Progenitor cell of endocrine pancreas (in vitro differentiated cells): ENCODE data around the gene KCNK18. TPM values are rescaled to one million over a fixed set of nuclear protein-coding genes. Genes with fewer than 3 reads are reported as not detected.
A peak's percentile ranks its signal among the peaks of the same experiment; 100 is the strongest.

Experiments
- DNase-seq: peaks from one replicate; pipeline ENCODE4 v3.0.0; 2021; ENCODE audit warnings: low spot score; ENCODE audit not compliant: unreplicated experiment
- H3K27ac Mint-ChIP-seq: 2 replicates; pipeline ENCODE4 v1.8.0; 2021; ENCODE audit warnings: mild to moderate bottlenecking, moderate library complexity, mixed read lengths
- H3K27me3 Mint-ChIP-seq: 2 replicates; pipeline ENCODE4 v1.8.0; 2021; ENCODE audit warnings: mixed read lengths
- H3K36me3 Mint-ChIP-seq: 2 replicates; pipeline ENCODE4 v1.8.0; 2022; ENCODE audit warnings: mixed read lengths; ENCODE audit not compliant: insufficient read depth
- H3K4me1 Mint-ChIP-seq: 2 replicates; pipeline ENCODE4 v1.8.0; 2021; ENCODE audit warnings: low read depth, mixed read lengths
- H3K4me3 Mint-ChIP-seq: 2 replicates; pipeline ENCODE4 v1.8.0; 2021; ENCODE audit warnings: low read depth, mild to moderate bottlenecking, moderate library complexity, mixed read lengths
- H3K9me3 Mint-ChIP-seq: 2 replicates; pipeline ENCODE4 v1.8.0; 2021; ENCODE audit warnings: low read depth, mixed read lengths
- CTCF ChIP-seq: fragments of 200-600 bp; sonication (generic); IDR thresholded peaks from one replicate; pipeline ENCODE4 v1.5.0; 2021; ENCODE audit warnings: antibody characterized with exemption, mild to moderate bottlenecking; ENCODE audit not compliant: unreplicated experiment
- total RNA-seq: library from RNA; stranded (reverse); gene quantifications from 2 replicates; pipeline ENCODE4 v1.2.1, GENCODE V29; 2021

Gene KCNK18
- total RNA-seq, 1 donor from 2014 or later, result not detected

- Mint-ChIP-seq H3K4me3 (peak overlapping the region; percentile 29), H3K9me3 (no peaks in the 10 kb centered on the region), H3K36me3 (no peaks in the 10 kb centered on the region), H3K4me1 (peaks cover 3% of the 10 kb centered on the region), H3K27me3 (peaks cover 93% of the 10 kb centered on the region), H3K27ac (peak overlapping the region; percentile 43)
- DNase-seq, result no peak
- TF ChIP-seq CTCF, result no peak
Measured at GRCh38 chr10:117167346-117167788, 29.9 kb upstream of the KCNK18 start.

GRCh38 chr10:117167789-117168674 is 29.3 kb upstream of the KCNK18 start:
- peak; percentile 75 for DNase-seq
- peak overlapping the region; percentile 60 for H3K4me3 Mint-ChIP-seq
- peaks cover 94% of the 10 kb centered on the region for H3K27me3 Mint-ChIP-seq
- H3K36me3 Mint-ChIP-seq, result no peaks in the 10 kb centered on the region
- H3K4me1 Mint-ChIP-seq, result peaks cover 2% of the 10 kb centered on the region
- no peaks in the 10 kb centered on the region for H3K9me3 Mint-ChIP-seq
- peak; percentile 98 for TF ChIP-seq CTCF
- no peak overlapping the region for H3K27ac Mint-ChIP-seq

DNA sequence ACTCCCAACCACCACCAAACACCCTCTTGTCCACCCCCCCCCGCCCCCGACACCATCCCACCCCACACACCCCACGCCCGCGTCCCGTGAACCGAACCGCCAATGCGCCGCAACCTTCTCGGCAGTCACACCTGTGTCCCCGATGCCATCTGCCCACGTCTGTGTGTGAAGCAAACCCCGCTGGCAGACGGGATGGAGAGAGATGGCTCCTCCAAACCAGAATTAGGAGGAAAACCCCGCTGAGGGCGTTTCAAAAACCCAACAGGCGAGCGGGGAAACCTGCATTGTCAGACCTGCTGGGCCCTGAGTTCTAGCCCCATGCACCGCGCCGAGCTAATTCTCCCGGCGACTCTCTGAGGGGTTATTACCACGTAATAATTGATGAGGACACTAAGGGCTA is 28.6 kb upstream of the KCNK18 start:
- Mint-ChIP-seq H3K9me3 (no peaks in the 10 kb centered on the region), H3K4me1 (peaks cover 2% of the 10 kb centered on the region), H3K36me3 (no peaks in the 10 kb centered on the region), H3K4me3 (no peak overlapping the region), H3K27me3 (peaks cover 97% of the 10 kb centered on the region), H3K27ac (no peak overlapping the region)
- TF ChIP-seq CTCF, result no peak
- DNase-seq, result no peak

- Mint-ChIP-seq H3K9me3 (no peaks in the 10 kb centered on the region), H3K4me3 (no peak overlapping the region), H3K27me3 (peaks cover 97% of the 10 kb centered on the region)
Measured at GRCh38 chr10:117169480-117169879, 27.8 kb upstream of the KCNK18 start.

DNA sequence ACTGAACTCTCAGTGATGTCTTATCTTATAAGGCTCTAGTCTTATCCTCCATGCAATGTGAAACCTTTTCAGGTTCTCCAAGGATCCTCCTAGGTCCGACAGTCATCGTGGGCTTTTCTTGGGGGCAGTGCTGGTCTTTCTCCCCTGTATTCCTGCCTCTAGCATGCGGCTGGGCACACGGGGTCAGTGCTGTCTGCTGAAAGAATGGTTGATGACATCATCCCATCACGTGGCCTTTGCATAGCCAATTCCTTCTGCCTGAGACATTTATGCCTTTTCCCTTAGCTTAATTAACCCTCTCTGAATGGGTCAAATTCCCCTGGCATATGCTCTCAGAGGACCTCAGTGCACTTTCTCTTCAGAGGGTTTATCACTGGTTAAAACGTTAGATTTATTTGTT is 27.0 kb upstream of the KCNK18 start:
- Mint-ChIP-seq H3K27me3 (peaks cover 97% of the 10 kb centered on the region), H3K27ac (no peak overlapping the region), H3K4me1 (peaks cover 9% of the 10 kb centered on the region), H3K36me3 (no peaks in the 10 kb centered on the region), H3K4me3 (no peak overlapping the region), H3K9me3 (no peaks in the 10 kb centered on the region)
- no peak for TF ChIP-seq CTCF
- no peak for DNase-seq

More at GRCh38 chr10:117169480-117169879, 27.8 kb upstream of the KCNK18 start:
- Mint-ChIP-seq H3K4me1 (peaks cover 4% of the 10 kb centered on the region), H3K27ac (no peak overlapping the region), H3K36me3 (no peaks in the 10 kb centered on the region)
- no peak for TF ChIP-seq CTCF
- no peak for DNase-seq
